ENCODE measurements around the gene FOXP2. TPM values are rescaled to one million over a fixed set of nuclear protein-coding genes. Genes with fewer than 3 reads are reported as not detected.

Gene FOXP2
- total and polyA plus RNA-seq, 10 of the 15 experiments (the other 5 are each of a cell fraction or from before 2014, with no cell fraction given): 0.99 to 2.5 (median 1.8) TPM

- TF ChIP-seq SREBF1 (IDR thresholded peaks at IDR 0.05; ENCODE audit: low read length) (no peak), SKIL (IDR thresholded peaks at IDR 0.05; ENCODE audit: low read depth, poor library complexity, severe bottlenecking) (no peak), PAX8 (IDR thresholded peaks at IDR 0.05) (no peak), SIX5 (IDR thresholded peaks at IDR 0.05; ENCODE audit: low read depth, low read length, severe bottlenecking) (no peak), ZNF622 (IDR thresholded peaks at IDR 0.05) (no peak), KLF5 (IDR thresholded peaks at IDR 0.05; ENCODE audit: partially characterized antibody) (no peak), SREBF2 (IDR thresholded peaks at IDR 0.05; ENCODE audit: low read length) (no peak), NFYA (IDR thresholded peaks at IDR 0.05; ENCODE audit: borderline replicate concordance, low read depth, low read length) (no peak), CEBPB (IDR thresholded peaks at IDR 0.05; ENCODE audit: borderline replicate concordance in 1 of 2, low read depth in 2 of 2, low read length in 2 of 2) (no peak), RAD51 (IDR thresholded peaks at IDR 0.05) (no peak)
These were observed 90.0 kb downstream of the FOXP2 start (continued) for GRCh38 chr7:114504586-114504985.

GRCh38 chr7:114507381-114507780, 92.8 kb downstream of the FOXP2 start:
- FAIRE-seq (no peak), DNase-seq (ENCODE audit: low read depth, low spot score) (no peak), ATAC-seq (no peak)
- Histone ChIP-seq H3K27me3 (replicated peaks in 1 of 2; ENCODE audit: control insufficient read depth in 2 of 2, insufficient read depth in 2 of 2, low read length in 1 of 2) (no peaks in the 10 kb centered on the region), H3K9me3 (replicated peaks; ENCODE audit: control insufficient read depth, insufficient read depth, low read length) (no peaks in the 10 kb centered on the region), H3K4me3 (no peak overlapping the region), H3K79me2 (ENCODE audit: control insufficient read depth, insufficient read depth, low read length) (no peaks in the 10 kb centered on the region), H3K4me1 (ENCODE audit: control insufficient read depth, insufficient read depth, low read length) (no peaks in the 10 kb centered on the region), H3K36me3 (ENCODE audit: control insufficient read depth in 2 of 2, insufficient read depth in 2 of 2, low read length in 1 of 2) (no peaks in the 10 kb centered on the region), H3K4me2 (ENCODE audit: control insufficient read depth, insufficient read depth) (no peak overlapping the region), H3K9ac (ENCODE audit: control insufficient read depth, insufficient read depth, low read length) (no peak overlapping the region), H2AFZ (ENCODE audit: control insufficient read depth, low read depth, low read length) (no peak overlapping the region), H3K27ac (ENCODE audit: control insufficient read depth, insufficient read depth) (no peak overlapping the region), H4K20me1 (ENCODE audit: control insufficient read depth, insufficient read depth) (no peaks in the 10 kb centered on the region)
- ChIA-PET RAD21 (ENCODE audit: unreplicated experiment) (no interaction called here), POLR2A (no interaction called here), CTCF (interaction anchor here (0.7 to 1.0 kb wide), 2 partner anchors 36 to 1239 kb away, joined by 3 read pairs; no protein-coding TSS in a partner anchor), SMC1A (ENCODE audit: uncharacterized antibody, unreplicated experiment) (no interaction called here)
- WGBS (ENCODE audit: insufficient coverage, insufficient replicate concordance, low lambda C conversion rate, missing lambda C conversion rate): 32% methylated on average over 1 of the region's 1 CpG
- BruUV-seq (replicated peaks): no TSS peak
- in situ Hi-C loops (cut with MboI) (no loop called here), intact Hi-C loops (cut with micrococcal nuclease; ENCODE audit: unreplicated experiment) (no loop called here)
- TF ChIP-seq NKRF (conservative IDR thresholded peaks at IDR 0.05) (no peak), PKNOX1 (IDR thresholded peaks at IDR 0.05) (no peak), SMC3 (IDR thresholded peaks at IDR 0.05; ENCODE audit: borderline replicate concordance, low read length) (no peak), CREB1 (IDR thresholded peaks at IDR 0.05; ENCODE audit: low read depth) (no peak), BCL11A (IDR thresholded peaks at IDR 0.05; ENCODE audit: low read depth, low read length) (no peak), SUPT20H (IDR thresholded peaks at IDR 0.05; ENCODE audit: borderline replicate concordance, control insufficient read depth, low read depth, low read length) (no peak), ATF2 (IDR thresholded peaks at IDR 0.05; ENCODE audit: low read length) (no peak), POLR2A (IDR thresholded peaks at IDR 0.05; ENCODE audit: low read depth, low read length) (no peak), JUND (IDR thresholded peaks at IDR 0.05; ENCODE audit: low read depth, low read length) (no peak), RAD21 (IDR thresholded peaks at IDR 0.05; ENCODE audit: insufficient read depth, low read depth, low read length) (no peak)

Data from GM12878 (cell line).